ENCODE measurements around the gene VANGL1.

The VANGL1 gene

GRCh38 chr1:115640384-115640783 lies 1.4 kb upstream of the VANGL1 start:
- Histone ChIP-seq H3K36me3 (ENCODE audit: control insufficient read depth, insufficient read depth, low read length) (no peaks in the 10 kb centered on the region), H3K4ac (ENCODE audit: low read depth, low read length) (no peak overlapping the region), H3K27me3 (ENCODE audit: insufficient read depth, low read length, poor library complexity) (no peaks in the 10 kb centered on the region), H2BK15ac (replicated peaks; ENCODE audit: low read depth) (no peak overlapping the region), H2BK5ac (ENCODE audit: low read length) (no peak overlapping the region), H3K18ac (ENCODE audit: low read length) (no peak overlapping the region), H3K4me2 (ENCODE audit: low read length) (no peak overlapping the region), H3K23ac (ENCODE audit: low read length) (no peak overlapping the region), H3K9ac (ENCODE audit: low read length) (no peak overlapping the region), H3K79me1 (ENCODE audit: low read length) (no peaks in the 10 kb centered on the region), H3K4me1 (ENCODE audit: control insufficient read depth, low read depth, low read length) (peaks cover 8% of the 10 kb centered on the region), H4K8ac (ENCODE audit: low read depth, low read length) (no peak overlapping the region), H3K56ac (ENCODE audit: low read length) (no peak overlapping the region), H4K5ac (ENCODE audit: low read length) (no peak overlapping the region), H3K79me2 (ENCODE audit: control insufficient read depth, insufficient read depth, low read length) (peaks cover 34% of the 10 kb centered on the region), H2BK120ac (ENCODE audit: low read depth, low read length) (no peak overlapping the region), H3K27ac (ENCODE audit: low read depth, low read length) (no peak overlapping the region), H3K4me3 (ENCODE audit: low read length) (no peak overlapping the region), H2AK5ac (ENCODE audit: low read length) (peak overlapping the region; percentile 9)
- WGBS (ENCODE audit: extremely low coverage, insufficient coverage, low lambda C conversion rate), result no CpG with 5 or more reads among the region's 1 CpG
- DNase-seq, result no peak

- H2BK5ac ChIP-seq (ENCODE audit: low read length), result peak overlapping the region; percentile 26
- peak overlapping the region; percentile 77 for H3K4me2 ChIP-seq (ENCODE audit: low read length)
- no peaks in the 10 kb centered on the region for H3K36me3 ChIP-seq (ENCODE audit: control insufficient read depth, insufficient read depth, low read length)
- no peak overlapping the region for H2BK15ac ChIP-seq (replicated peaks; ENCODE audit: low read depth)
- H3K4me1 ChIP-seq (ENCODE audit: control insufficient read depth, low read depth, low read length), result peaks cover 19% of the 10 kb centered on the region
- peak overlapping the region; percentile 88 for H3K56ac ChIP-seq (ENCODE audit: low read length)
- H2AK5ac ChIP-seq (ENCODE audit: low read length), result no peak overlapping the region
- H3K79me2 ChIP-seq (ENCODE audit: control insufficient read depth, insufficient read depth, low read length), result peaks cover 50% of the 10 kb centered on the region
- no peaks in the 10 kb centered on the region for H3K27me3 ChIP-seq (ENCODE audit: insufficient read depth, low read length, poor library complexity)
- peak overlapping the region; percentile 97 for H3K27ac ChIP-seq (ENCODE audit: low read depth, low read length)
- peak overlapping the region; percentile 97 for H3K4ac ChIP-seq (ENCODE audit: low read depth, low read length)
- peak overlapping the region; percentile 50 for H3K4me3 ChIP-seq (ENCODE audit: low read length)
- H2BK120ac ChIP-seq (ENCODE audit: low read depth, low read length), result peak overlapping the region; percentile 40
- DNase-seq, result peak; percentile 79
- peak overlapping the region; percentile 94 for H3K18ac ChIP-seq (ENCODE audit: low read length)
- peak overlapping the region; percentile 69 for H4K8ac ChIP-seq (ENCODE audit: low read depth, low read length)
- no CpG with 5 or more reads among the region's 78 CpGs for WGBS (ENCODE audit: extremely low coverage, insufficient coverage, low lambda C conversion rate)
- H3K23ac ChIP-seq (ENCODE audit: low read length), result peak overlapping the region; percentile 86
- peak overlapping the region; percentile 88 for H3K9ac ChIP-seq (ENCODE audit: low read length)
- H3K79me1 ChIP-seq (ENCODE audit: low read length), result no peaks in the 10 kb centered on the region
- no peak overlapping the region for H4K5ac ChIP-seq (ENCODE audit: low read length)
These were observed 650 bp downstream of the VANGL1 start for GRCh38 chr1:115642168-115643072.

GRCh38 chr1:115643225-115643624 lies 1.5 kb downstream of the VANGL1 start:
- peak overlapping the region; percentile 49 for H3K56ac ChIP-seq (ENCODE audit: low read length)
- H2BK15ac ChIP-seq (replicated peaks; ENCODE audit: low read depth), result no peak overlapping the region
- no CpG with 5 or more reads among the region's 4 CpGs for WGBS (ENCODE audit: extremely low coverage, insufficient coverage, low lambda C conversion rate)
- peak overlapping the region; percentile 88 for H3K9ac ChIP-seq (ENCODE audit: low read length)
- no peak for DNase-seq
- H2BK5ac ChIP-seq (ENCODE audit: low read length), result no peak overlapping the region
- H2AK5ac ChIP-seq (ENCODE audit: low read length), result no peak overlapping the region
- peak overlapping the region; percentile 97 for H3K27ac ChIP-seq (ENCODE audit: low read depth, low read length)
- H4K5ac ChIP-seq (ENCODE audit: low read length), result no peak overlapping the region
- H3K79me2 ChIP-seq (ENCODE audit: control insufficient read depth, insufficient read depth, low read length), result peaks cover 58% of the 10 kb centered on the region
- H2BK120ac ChIP-seq (ENCODE audit: low read depth, low read length), result no peak overlapping the region
- peak overlapping the region; percentile 77 for H3K4me2 ChIP-seq (ENCODE audit: low read length)
- no peaks in the 10 kb centered on the region for H3K36me3 ChIP-seq (ENCODE audit: control insufficient read depth, insufficient read depth, low read length)
- H3K4ac ChIP-seq (ENCODE audit: low read depth, low read length), result no peak overlapping the region
- peaks cover 7% of the 10 kb centered on the region for H3K79me1 ChIP-seq (ENCODE audit: low read length)
- no peak overlapping the region for H4K8ac ChIP-seq (ENCODE audit: low read depth, low read length)
- H3K4me1 ChIP-seq (ENCODE audit: control insufficient read depth, low read depth, low read length), result peaks cover 27% of the 10 kb centered on the region
- H3K4me3 ChIP-seq (ENCODE audit: low read length), result peak overlapping the region; percentile 50
- no peak overlapping the region for H3K23ac ChIP-seq (ENCODE audit: low read length)
- H3K18ac ChIP-seq (ENCODE audit: low read length), result no peak overlapping the region
- no peaks in the 10 kb centered on the region for H3K27me3 ChIP-seq (ENCODE audit: insufficient read depth, low read length, poor library complexity)

GRCh38 chr1:115643666-115644065 lies 1.9 kb downstream of the VANGL1 start:
- WGBS (ENCODE audit: extremely low coverage, insufficient coverage, low lambda C conversion rate), result no CpG with 5 or more reads among the region's 1 CpG
- Histone ChIP-seq H2BK15ac (replicated peaks; ENCODE audit: low read depth) (no peak overlapping the region), H3K23ac (ENCODE audit: low read length) (no peak overlapping the region), H3K18ac (ENCODE audit: low read length) (no peak overlapping the region), H2BK120ac (ENCODE audit: low read depth, low read length) (no peak overlapping the region), H3K36me3 (ENCODE audit: control insufficient read depth, insufficient read depth, low read length) (no peaks in the 10 kb centered on the region), H3K4ac (ENCODE audit: low read depth, low read length) (no peak overlapping the region), H3K79me1 (ENCODE audit: low read length) (peaks cover 7% of the 10 kb centered on the region), H4K8ac (ENCODE audit: low read depth, low read length) (no peak overlapping the region), H3K4me3 (ENCODE audit: low read length) (no peak overlapping the region), H3K4me1 (ENCODE audit: control insufficient read depth, low read depth, low read length) (peaks cover 31% of the 10 kb centered on the region), H3K4me2 (ENCODE audit: low read length) (peak overlapping the region; percentile 34), H3K9ac (ENCODE audit: low read length) (peak overlapping the region; percentile 88), H2AK5ac (ENCODE audit: low read length) (no peak overlapping the region), H4K5ac (ENCODE audit: low read length) (no peak overlapping the region), H2BK5ac (ENCODE audit: low read length) (no peak overlapping the region), H3K56ac (ENCODE audit: low read length) (peak overlapping the region; percentile 1), H3K27ac (ENCODE audit: low read depth, low read length) (no peak overlapping the region), H3K27me3 (ENCODE audit: insufficient read depth, low read length, poor library complexity) (no peaks in the 10 kb centered on the region), H3K79me2 (ENCODE audit: control insufficient read depth, insufficient read depth, low read length) (peaks cover 59% of the 10 kb centered on the region)
- DNase-seq, result no peak

- WGBS (ENCODE audit: extremely low coverage, insufficient coverage, low lambda C conversion rate), result no CpG with 5 or more reads among the region's 3 CpGs
- peak overlapping the region; percentile 15 for H3K4me2 ChIP-seq (ENCODE audit: low read length)
These were observed 2.3 kb downstream of the VANGL1 start for GRCh38 chr1:115644109-115644508.

More at GRCh38 chr1:115644109-115644508, 2.3 kb downstream of the VANGL1 start:
- no peak for DNase-seq
- Histone ChIP-seq H3K18ac (ENCODE audit: low read length) (no peak overlapping the region), H3K56ac (ENCODE audit: low read length) (peak overlapping the region; percentile 11), H2BK15ac (replicated peaks; ENCODE audit: low read depth) (no peak overlapping the region), H3K9ac (ENCODE audit: low read length) (peak overlapping the region; percentile 48), H2BK120ac (ENCODE audit: low read depth, low read length) (no peak overlapping the region), H3K27ac (ENCODE audit: low read depth, low read length) (no peak overlapping the region), H3K79me1 (ENCODE audit: low read length) (peaks cover 7% of the 10 kb centered on the region), H3K4me1 (ENCODE audit: control insufficient read depth, low read depth, low read length) (peaks cover 34% of the 10 kb centered on the region), H2BK5ac (ENCODE audit: low read length) (no peak overlapping the region), H4K8ac (ENCODE audit: low read depth, low read length) (no peak overlapping the region), H3K23ac (ENCODE audit: low read length) (no peak overlapping the region), H3K27me3 (ENCODE audit: insufficient read depth, low read length, poor library complexity) (no peaks in the 10 kb centered on the region), H3K79me2 (ENCODE audit: control insufficient read depth, insufficient read depth, low read length) (peaks cover 59% of the 10 kb centered on the region), H4K5ac (ENCODE audit: low read length) (no peak overlapping the region), H3K4me3 (ENCODE audit: low read length) (no peak overlapping the region), H3K36me3 (ENCODE audit: control insufficient read depth, insufficient read depth, low read length) (no peaks in the 10 kb centered on the region), H3K4ac (ENCODE audit: low read depth, low read length) (no peak overlapping the region), H2AK5ac (ENCODE audit: low read length) (no peak overlapping the region)

All from mesendoderm (in vitro differentiated cells).